ENCODE results near the gene CACNA2D2.

Gene CACNA2D2

DNA sequence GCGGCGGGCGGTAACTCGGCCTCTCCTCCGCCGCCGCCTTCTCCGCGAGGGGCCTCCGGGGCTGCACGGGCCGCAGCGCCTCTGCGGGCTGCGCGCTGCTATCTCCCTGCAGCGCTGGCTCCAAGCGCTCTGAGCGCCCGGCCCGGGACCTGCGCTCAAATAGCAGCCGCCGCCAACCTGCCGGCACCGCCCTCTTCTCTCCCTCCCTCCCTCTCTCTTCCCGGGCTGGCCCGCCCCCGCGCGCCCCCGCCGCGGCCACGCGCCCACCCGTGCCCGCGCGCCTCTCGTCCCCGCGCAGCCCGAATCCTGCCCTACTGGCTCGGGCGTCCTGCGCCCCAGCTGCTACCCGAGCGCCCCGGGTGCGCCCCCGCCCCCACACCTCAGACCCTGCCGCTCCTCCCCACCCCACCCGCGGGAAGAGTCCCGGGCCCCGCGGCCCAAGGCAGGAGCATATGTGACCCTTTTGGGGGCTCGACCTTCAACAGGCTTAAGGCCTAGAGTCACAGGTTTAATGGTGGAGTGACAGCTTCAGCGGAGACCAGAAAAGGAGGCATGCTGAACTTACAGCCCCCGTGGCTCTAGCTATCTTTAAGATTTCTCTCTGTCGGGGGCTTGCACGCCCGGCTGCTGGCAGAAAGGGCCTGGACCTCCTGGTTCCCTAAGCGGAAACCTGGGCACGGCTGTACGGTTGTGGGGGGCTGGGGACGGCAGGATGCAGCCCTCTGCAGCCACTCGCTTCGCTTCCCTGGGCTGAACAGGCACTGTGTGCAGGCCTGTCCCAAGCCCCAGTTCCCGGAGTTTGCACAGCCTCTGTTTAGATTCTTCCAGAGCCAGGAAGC, at the start of gene CACNA2D2:
Gene CACNA2D2, minus strand, starts transcription at position 131 of the 839 bp plus-strand sequence. CDS start 211 bp downstream, outside the sequence.
- no peak for DNase-seq (ENCODE audit: low spot score)

DNA sequence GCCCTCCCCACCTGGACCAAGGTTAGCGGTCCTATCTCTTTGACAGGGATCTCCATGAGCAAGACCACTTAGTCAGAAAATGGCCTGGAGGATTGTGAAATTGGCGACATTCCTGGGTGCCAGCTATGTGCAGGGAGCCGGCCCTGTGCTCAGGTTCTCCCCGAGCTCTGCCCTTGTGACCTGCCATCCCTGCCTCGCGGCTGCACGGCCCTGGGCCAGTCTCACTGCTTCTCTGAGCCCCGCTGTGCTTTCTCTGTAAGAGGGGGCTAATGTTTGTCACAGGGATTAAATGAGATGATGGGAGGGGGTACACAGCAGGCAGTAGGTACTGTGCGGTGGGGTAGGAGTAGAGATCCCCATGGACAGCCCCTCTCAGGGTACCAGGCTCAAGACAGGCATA, 49.2 kb upstream of the CACNA2D2 start:
- DNase-seq (ENCODE audit: low spot score): no peak

More for the DNA sequence above, at the start of gene CACNA2D2:
- FAIRE-seq: no peak

DNA sequence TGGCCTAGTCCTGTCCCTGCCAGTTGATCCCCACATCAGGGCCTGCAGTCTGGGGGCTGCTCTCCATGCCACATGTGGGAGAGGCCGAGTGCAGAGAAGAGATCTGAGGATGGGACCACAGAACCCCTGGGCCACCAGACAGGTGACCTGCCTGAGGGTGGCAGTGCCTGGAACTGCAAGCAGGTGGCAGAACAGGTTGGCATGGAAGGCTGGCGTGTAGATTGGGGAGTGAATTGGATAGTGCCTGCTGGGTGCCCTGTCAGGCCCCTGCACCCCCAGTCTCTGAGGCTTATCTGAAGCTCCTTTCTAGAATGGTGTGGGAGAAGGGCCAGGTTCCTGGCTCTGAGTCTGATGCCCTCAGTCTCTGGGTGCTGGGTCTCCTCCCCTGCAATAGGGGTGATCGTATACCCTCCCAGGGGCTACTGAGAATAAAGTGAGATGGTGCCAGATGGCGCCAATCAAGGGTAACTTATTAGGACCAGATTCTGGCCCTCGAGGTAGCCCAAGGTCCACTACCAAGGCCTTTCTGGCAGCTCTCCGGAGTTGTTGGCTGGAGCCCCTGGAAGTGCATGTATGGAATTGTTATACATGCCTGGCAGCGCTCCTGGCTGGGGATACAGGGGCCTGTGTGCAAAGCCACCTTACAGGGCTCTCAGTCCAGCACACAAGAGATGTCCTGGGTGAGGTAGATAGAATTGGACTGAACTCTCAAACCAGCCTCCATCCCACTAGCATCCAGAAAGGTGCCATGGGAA, 48.4 kb upstream of the CACNA2D2 start:
- DNase-seq (ENCODE audit: low spot score): no peak
- FAIRE-seq: no peak

More for the DNA sequence above, 49.2 kb upstream of the CACNA2D2 start:
- FAIRE-seq: no peak

DNA sequence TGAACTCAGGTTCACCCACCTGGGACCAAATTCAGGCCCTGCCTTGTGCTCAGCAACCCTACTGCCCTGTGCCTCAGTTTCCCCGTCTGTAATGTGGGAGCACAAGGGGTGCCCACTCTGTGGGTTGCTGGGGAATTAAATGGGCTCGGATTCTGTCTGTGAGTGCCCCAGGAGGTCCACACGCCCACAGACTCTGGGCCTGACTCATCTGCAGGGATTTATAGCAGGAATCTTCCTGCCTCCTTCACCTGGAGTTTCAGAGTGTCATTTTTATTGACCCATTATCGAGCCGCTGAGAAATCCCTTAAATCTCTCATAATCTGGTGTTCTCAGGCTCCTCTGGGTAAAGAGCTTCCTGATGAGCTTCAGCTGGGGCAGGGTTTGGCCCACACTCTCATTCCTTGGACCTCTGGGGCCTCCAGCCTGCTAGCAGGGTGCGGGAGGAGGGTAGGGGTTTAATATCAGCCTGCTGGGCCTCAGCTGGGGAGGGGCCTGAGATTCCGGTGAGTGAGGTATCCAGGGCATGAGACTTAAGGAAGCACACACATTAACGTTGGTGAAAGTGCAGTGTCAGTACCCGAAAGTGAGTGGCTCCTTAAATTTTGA, 47.7 kb upstream of the CACNA2D2 start:
- DNase-seq (ENCODE audit: low spot score) (no peak), FAIRE-seq (no peak)

- FAIRE-seq: no peak
- DNase-seq (ENCODE audit: low spot score): no peak
Observed at GRCh38 chr3:50550079-50550736, 46.8 kb upstream of the CACNA2D2 start.

DNA sequence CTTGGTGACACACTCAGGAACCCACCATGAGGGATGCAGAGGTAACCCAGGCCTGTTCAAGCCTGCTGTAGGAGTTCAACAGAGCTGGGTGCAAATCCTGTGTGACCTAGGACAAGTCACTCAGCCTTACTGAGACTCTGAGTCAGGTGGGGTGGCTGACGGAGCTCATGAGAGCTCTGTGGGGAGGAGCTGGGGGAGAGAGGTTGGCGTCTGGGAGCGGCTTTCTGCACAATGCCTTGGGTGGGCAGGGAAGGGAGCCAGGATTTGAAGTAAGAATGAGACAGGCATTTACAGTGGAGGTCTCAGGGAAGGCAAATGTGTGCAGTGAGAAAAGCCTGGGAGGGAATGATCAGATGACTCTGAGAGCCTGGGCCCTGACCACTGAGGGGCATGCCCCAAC, 45.8 kb upstream of the CACNA2D2 start:
- no peak for DNase-seq (ENCODE audit: low spot score)

GRCh38 chr3:50545781-50546180, 42.3 kb upstream of the CACNA2D2 start:
- DNase-seq (ENCODE audit: low spot score): no peak
- FAIRE-seq: no peak

More for the DNA sequence above, 45.8 kb upstream of the CACNA2D2 start:
- no peak for FAIRE-seq

DNA sequence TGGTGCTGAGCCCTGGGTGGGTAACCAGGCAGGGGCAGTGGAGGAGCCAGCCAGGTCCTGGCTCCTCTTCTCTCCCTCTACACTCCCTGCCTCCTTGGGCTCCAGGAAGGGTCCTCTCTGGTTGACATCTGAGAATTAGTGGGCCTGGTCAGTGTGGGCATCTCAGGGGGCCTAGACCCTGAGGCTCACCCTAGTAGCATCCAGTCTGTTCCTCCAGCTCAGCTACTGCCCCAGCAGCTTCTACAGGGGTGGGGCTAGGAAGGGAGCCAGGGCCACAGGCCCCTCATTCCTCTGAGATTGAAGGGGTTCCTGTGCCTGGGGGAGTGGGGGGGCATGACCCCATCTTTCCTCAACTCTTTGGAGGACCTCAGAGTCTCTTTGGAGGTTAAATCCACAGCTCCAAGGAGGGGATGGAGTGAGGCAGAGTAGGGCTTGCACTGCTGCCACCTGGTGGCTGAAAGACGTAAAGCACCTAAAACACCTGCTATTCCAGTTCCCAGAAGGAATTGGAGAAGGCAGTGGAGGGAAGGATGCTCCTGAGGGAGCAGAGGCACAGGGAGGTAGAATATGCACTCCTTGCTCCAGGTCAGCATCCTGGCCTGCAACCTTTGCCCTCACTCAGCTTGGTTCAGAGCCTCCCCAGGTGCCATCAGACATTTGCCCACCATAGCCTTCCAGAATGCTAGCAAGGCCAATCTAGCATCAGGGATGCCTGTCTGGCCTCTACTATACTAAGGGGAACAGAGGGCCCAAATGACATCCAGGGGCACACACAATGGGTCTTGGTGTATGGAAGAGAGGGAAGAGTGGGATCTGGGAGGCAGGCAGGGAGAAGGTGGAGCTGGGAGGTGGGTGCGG, 39.0 kb upstream of the CACNA2D2 start:
- DNase-seq (ENCODE audit: low spot score) (peak; percentile 27), FAIRE-seq (no peak)

DNA sequence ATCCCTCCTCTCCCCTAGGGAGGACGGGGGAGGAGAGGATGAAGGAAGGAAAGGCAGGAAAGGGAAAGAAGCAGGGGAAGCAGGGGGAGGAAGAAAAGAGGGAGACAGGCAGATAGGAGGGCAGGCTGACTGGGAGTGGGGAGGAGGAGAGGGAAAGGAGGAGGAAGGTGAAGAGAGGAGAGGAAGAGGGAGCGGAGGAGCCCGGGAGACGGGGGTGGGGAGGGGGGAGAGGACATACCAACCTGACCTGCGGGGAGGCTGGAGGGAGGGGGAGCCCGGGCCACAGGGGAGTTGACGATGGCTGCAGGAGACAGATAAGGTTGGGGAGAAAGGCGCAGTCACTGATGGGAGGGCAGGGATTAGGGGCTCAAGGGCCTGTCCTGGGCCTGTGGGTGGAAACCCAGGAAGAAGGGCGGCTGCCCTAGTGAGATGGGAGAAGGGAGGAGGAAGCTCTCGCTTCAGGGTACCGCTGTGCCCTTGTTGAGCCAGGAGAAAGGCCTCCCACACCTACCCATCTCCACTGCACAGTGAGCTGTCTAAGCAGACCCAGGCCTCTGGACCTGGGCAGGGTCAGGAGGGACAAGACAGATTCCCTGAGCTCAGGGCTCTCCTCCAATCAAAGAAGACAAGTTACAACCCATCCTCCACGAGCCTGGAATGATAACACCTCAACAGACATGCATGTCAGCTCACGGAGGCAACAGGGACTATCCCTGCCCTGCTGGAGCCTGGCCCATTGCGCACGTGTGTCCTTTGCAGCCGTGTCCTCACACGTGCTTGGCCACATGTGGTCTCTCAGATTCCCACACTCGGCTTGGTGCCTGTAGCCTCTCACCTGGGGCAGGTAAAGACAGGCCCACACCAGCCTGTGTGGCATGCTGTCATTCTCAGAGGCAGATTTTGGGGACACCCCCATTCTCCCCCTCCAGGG, 36.2 kb upstream of the CACNA2D2 start:
- FAIRE-seq: no peak
- DNase-seq (ENCODE audit: low spot score): no peak

GRCh38 chr3:50537421-50538129, 34.1 kb upstream of the CACNA2D2 start:
- DNase-seq (ENCODE audit: low spot score) (no peak), FAIRE-seq (no peak)

- FAIRE-seq (no peak), DNase-seq (ENCODE audit: low spot score) (no peak)
Observed at GRCh38 chr3:50536471-50537180, 33.2 kb upstream of the CACNA2D2 start.

GRCh38 chr3:50534681-50535330, 31.4 kb upstream of the CACNA2D2 start:
- FAIRE-seq: no peak
- DNase-seq (ENCODE audit: low spot score): no peak

- DNase-seq (ENCODE audit: low spot score): no peak
- FAIRE-seq: no peak
Observed at GRCh38 chr3:50533807-50534461, 30.5 kb upstream of the CACNA2D2 start.

GRCh38 chr3:50533316-50533715, 29.9 kb upstream of the CACNA2D2 start:
- DNase-seq (ENCODE audit: low spot score) (no peak), FAIRE-seq (no peak)

DNA sequence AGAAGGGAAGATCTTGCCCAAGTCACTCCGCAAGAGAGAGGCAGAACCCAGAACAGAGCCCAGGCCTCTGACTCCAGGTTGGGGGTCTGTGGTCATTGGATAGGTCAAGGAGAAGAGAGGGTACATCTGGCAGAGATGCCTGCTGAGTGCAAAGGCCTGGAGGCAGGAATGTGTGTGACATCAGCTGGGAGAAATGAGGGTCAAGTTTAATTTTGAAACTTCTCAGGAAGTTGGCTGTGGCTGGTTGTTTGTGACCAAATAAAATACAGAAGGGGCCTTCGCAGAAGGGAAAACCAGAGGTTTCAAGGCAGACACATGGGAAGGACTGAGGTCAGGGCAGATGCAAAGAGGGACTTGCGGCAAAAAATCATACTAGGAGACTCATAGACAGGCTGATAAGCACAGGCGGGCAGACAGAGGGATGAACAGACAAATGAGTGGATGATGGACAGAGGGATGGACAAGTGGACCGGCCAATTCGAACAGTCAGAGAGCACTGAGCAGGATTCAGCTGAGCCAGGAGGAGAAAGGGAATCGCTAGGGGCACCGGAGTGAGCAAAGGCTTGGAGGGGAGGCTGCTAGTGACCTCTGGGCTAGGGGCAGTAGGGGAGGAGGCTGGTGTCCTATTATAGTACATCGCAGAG, 28.8 kb upstream of the CACNA2D2 start:
- FAIRE-seq (no peak), DNase-seq (ENCODE audit: low spot score) (no peak)

GRCh38 chr3:50531201-50531600, 27.8 kb upstream of the CACNA2D2 start:
- FAIRE-seq (no peak), DNase-seq (ENCODE audit: low spot score) (no peak)

All from RCC 7860 (cell line).